GM12865 (cell line): ENCODE data around the gene MUC21.

ENCODE experiments used
- DNase-seq: peaks from one replicate; pipeline ENCODE4 v3.0.0; 2010; ENCODE audit warnings: low read depth
- H3K4me3 ChIP-seq: 2 replicates; pipeline ENCODE4 v1.5.1; 2011; ENCODE audit warnings: mild to moderate bottlenecking, low read depth, low read length, control low read depth
- TF ChIP-seq, protein P1 (sequence below): IDR thresholded peaks from 2 replicates; pipeline ENCODE4 v1.5.1; 2011; ENCODE audit warnings: low read length, control low read depth, low read depth, inconsistent platforms; ENCODE audit not compliant: insufficient read depth; ENCODE audit errors: missing control alignments

The MUC21 gene

DNA sequence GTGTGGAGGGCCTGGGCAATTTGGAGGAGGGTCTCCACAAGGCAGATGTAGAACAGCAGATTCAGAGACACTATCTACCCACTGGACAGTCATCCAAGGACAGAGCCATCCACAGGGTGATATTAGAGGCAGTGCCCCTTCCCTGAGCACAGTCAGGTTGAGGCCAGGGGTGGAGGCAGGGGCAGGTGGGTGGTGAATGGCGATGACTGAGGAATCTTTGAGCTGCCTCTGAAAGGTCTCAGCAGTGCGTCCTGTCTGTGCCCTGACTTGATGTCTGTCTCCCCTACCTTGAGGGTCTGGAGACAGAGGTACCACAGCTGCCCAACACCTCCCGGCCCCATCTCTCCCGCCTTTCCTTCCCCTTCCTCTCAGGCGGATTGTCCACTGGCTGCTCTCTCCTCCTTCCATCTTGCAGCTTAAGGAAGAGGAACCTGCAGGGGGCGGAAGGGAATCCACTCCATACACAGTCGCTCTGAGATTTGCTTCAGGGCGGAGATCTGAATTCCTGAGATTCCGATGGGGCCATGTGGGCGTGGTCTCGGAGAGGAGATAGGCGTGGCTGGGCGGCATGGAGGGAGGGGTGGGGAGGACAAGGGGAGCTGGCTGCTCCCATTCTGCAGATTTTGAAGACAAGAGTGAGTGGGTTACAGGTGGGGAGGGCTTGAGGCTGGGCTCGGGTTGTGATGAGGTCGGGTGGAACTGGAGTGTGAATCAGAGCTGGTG is 41.0 kb upstream of the MUC21 start:
- TF ChIP-seq, protein P1, sequence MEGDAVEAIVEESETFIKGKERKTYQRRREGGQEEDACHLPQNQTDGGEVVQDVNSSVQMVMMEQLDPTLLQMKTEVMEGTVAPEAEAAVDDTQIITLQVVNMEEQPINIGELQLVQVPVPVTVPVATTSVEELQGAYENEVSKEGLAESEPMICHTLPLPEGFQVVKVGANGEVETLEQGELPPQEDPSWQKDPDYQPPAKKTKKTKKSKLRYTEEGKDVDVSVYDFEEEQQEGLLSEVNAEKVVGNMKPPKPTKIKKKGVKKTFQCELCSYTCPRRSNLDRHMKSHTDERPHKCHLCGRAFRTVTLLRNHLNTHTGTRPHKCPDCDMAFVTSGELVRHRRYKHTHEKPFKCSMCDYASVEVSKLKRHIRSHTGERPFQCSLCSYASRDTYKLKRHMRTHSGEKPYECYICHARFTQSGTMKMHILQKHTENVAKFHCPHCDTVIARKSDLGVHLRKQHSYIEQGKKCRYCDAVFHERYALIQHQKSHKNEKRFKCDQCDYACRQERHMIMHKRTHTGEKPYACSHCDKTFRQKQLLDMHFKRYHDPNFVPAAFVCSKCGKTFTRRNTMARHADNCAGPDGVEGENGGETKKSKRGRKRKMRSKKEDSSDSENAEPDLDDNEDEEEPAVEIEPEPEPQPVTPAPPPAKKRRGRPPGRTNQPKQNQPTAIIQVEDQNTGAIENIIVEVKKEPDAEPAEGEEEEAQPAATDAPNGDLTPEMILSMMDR = no peak
- no peak overlapping the region for H3K4me3 ChIP-seq
- no peak for DNase-seq

DNA sequence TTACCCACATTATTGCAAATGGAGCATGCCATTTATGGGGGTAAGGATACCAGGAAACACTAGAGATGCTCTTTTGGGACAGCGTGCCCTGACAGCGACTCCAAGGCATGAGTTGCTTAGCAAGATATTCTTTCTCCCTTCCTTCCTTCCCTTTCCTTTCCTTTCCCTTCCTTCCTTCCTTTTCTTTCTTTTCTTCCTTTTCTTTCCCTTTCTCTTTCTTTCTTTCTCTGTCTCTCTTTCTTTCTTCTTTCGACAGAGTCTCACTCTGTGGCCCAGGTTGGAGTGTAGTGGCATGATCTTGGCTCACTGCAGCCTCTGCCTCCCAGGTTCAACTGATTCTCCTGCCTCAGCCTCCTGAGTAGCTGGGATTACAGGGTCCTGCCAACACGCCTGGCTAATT is 39.5 kb upstream of the MUC21 start:
- DNase-seq = no peak
- TF ChIP-seq, protein P1 = no peak
- H3K4me3 ChIP-seq = no peak overlapping the region

DNA sequence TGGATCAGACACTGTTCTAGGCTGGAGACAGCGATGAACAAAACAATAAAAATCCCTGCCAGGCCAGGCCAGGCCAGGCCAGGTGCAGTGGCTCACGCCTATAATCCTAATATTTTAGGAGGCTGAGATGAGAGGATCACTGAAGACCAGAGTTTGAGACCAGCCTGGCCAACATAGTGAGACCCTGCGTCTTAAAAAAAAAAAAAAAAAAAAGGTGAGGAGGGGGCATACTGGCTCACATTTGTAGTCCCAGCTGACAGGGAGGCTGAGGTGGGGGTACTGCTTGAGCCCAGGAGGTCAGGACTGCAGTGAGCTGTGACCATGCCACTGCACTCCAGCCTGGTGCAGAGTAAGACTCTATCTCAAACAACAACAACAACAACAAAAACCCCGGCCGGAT is 38.2 kb upstream of the MUC21 start:
- TF ChIP-seq, protein P1 = no peak
- no peak for DNase-seq
- H3K4me3 ChIP-seq = no peak overlapping the region

DNA sequence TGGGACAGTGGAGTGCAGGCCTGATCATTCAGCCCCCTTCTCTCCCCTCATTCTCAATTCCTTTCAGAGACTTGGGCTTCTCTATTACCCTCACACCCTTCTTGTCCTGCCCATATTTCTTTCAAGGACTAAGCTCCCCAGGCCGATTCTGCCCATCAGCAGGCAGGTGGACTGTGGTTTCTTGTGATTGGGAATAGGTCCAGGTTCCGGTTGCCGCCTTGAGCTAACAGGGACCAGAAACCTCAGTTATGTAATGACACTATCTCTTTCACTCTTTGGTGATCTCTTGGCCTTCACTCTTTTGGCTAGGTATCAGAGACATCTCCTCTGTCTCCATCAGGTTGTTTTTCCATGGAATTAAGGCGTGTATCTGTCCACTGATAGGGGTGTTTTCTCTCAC is 36.3 kb upstream of the MUC21 start:
- H3K4me3 ChIP-seq = no peak overlapping the region
- no peak for DNase-seq
- TF ChIP-seq, protein P1 = no peak

DNA sequence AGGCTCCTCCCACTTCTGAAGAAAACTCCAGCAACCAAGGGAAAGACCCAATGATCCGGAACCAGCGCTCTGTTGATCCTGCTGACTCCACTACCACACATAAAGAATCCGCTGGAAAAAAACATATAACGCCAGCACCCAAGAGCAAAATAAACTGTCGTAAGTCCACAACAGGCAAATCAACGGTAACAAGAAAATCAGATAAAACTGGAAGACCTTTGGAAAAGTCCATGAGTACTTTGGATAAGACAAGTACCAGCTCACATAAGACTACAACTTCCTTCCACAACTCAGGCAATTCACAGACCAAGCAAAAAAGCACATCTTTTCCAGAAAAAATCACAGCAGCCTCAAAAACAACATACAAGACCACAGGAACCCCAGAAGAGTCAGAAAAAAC is 34.7 kb upstream of the MUC21 start:
- no peak for DNase-seq
- H3K4me3 ChIP-seq = no peak overlapping the region
- TF ChIP-seq, protein P1 = no peak

DNA sequence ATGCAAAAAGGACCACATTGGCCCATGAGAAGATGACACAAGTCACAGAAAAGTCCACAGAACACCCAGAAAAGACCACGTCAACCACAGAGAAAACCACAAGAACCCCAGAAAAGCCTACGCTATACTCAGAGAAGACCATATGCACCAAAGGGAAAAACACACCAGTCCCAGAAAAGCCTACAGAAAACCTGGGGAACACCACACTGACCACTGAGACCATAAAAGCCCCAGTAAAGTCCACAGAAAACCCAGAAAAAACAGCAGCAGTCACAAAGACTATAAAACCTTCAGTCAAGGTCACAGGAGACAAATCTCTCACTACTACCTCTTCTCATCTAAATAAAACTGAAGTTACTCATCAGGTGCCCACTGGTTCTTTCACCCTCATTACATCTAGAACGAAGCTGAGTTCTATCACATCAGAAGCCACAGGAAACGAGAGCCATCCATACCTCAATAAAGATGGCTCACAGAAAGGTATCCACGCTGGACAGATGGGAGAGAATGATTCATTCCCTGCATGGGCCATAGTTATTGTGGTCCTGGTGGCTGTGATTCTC is 31.5 kb upstream of the MUC21 start:
- TF ChIP-seq, protein P1 = no peak
- DNase-seq = peak; percentile 73

More for the DNA sequence above, 31.5 kb upstream of the MUC21 start:
- H3K4me3 ChIP-seq = no peak overlapping the region
